Amniotic stem cell (primary cell): Measurements from ENCODE around the gene RGL3.
A peak's percentile ranks its signal among the peaks of the same experiment; 100 is the strongest.
"Not testable (repeated sequence)": the region's sequence is repeated elsewhere in the genome, so short reads cannot be mapped to it uniquely, and the experiment has no call there.

Source experiments
- DNase-seq: peaks from one replicate; lab custom pipeline; 2025; lab: John Stamatoyannopoulos, UW

Gene RGL3

GRCh38 chr19:11450570-11451326 lies 31.6 kb upstream of the RGL3 start:
- no peak for DNase-seq

- no peak for DNase-seq
Measured at GRCh38 chr19:11448923-11449554, 29.9 kb upstream of the RGL3 start.

DNA sequence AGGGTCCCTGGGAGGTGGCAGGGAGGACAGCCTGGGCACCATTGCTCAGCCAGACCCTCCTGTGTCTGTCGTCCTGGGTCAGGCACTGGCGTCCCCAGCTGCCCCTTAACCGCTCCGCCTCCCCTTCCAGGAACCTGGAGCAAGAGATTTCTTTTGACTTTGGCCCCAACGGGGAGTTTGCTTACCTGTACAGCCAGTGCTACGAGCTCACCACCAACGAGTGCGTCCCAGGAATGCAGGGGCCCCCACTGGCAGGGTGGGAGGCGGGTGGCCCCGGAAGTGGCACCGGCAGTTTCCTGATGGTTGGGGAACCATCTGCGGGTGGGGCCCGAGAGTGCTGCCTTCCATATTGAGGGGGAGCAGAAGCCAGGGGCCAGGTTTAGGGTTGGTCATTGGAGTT lies 29.3 kb upstream of the RGL3 start:
- DNase-seq, result no peak

DNA sequence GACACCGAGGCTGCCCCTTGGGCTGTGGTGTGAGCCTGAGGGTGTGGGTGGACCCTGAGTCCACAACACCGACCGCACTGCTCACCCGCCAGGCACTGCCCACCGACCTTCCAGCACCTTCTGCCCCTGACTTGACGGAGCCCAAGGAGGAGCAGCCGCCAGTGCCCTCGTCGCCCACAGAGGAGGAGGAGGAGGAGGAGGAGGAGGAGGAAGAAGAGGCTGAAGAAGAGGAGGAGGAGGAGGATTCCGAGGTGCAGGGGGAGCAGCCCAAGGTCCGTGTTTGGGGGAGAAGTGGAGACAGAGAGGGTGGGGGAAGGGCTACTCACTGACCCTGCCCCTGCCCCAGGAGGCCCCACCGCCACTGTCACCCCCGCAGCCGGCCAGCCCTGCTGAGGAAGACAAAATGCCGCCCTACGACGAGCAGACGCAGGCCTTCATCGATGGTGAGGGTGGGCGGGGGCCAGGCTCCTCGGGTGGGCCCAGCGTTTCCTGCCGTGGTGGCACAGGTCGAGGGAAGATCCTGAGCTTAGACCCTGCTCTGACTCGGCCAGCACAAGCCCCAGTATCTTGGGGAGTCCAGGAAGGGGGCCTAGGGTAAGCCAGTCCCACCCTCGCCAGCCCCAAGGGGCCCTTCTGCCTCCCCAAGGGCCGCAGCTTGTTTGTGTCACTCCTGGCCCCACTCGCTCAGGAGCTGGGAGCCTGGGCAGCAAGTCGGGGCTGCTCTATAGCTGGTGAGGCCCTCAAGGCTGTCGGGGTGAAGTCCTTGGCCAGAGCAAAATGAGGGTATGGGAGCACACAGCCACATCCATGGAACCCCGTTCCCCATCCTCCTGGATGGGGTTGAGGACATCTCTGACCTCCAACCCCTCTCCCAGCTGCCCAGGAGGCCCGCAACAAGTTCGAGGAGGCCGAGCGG lies 28.5 kb upstream of the RGL3 start:
- no peak for DNase-seq

DNA sequence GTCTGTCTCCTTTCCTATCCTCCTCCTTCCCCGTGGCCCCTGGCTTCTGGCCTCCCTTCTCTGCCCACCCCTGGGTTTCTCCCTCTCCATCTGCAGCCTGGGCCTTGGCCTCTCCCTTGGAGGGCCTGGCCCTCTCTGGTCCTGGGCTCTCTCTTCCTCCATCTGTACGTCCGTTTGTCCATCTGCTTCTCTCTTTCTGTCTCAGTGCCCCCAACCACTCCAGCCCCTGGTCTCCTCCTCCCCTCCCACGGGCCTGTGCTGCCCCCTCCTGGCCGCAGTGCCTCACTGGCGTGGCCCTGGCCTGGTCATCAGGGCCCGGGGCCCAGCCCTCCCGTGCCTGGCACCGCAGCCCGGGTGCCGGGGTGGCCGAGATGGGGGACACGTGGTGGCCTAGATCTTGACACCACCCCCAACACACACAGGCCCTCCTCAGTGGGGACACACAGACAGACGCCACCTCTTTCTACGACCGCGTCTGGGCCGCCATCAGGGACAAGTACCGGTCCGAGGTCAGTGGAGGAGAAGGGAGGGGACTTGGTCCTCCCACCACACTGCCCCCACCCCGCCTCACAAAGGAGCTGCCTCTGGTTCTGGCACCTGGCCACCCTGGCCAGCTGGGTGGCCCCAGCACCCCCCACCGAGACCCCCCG lies 27.7 kb upstream of the RGL3 start:
- no peak for DNase-seq

DNA sequence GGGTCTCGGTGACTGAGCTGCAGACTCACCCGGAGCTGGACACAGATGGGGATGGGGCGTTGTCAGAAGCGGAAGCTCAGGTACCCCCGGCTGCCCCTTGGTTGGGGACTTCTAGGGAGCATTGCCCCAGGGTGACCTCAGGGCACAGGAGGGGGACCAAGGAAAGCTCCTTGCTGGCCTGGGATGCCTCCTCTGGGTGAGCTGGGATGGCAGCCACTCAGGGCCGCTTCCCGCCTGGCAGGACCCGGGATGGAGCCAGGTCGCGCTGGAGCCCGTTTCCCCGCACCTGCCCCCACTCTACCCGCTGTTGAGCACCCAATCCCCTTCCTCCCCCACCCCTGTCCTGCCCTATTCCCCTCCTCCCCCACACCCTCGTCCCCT lies 27.1 kb upstream of the RGL3 start:
- no peak for DNase-seq

DNA sequence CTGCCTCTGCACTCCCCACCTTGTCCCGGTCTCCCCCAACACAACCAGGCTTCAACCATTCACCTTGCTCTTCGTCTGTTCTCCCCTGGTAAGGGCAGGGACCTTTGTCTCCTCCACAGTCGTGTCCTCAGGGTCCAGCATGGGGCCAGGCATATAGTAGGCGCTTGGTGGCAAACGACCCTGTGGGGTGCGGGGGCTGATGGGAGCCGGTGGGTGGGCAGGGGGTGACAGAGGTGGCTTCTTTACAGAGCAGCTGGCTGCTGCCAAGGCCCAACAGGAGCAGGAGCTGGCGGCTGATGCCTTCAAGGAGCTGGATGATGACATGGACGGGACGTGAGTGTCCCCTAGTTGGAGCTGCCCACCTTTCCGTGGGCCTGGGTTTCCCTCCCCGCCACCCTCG lies 26.0 kb upstream of the RGL3 start:
- DNase-seq, result no peak

GRCh38 chr19:11444059-11444458 lies 24.9 kb upstream of the RGL3 start:
- DNase-seq, result no peak

DNA sequence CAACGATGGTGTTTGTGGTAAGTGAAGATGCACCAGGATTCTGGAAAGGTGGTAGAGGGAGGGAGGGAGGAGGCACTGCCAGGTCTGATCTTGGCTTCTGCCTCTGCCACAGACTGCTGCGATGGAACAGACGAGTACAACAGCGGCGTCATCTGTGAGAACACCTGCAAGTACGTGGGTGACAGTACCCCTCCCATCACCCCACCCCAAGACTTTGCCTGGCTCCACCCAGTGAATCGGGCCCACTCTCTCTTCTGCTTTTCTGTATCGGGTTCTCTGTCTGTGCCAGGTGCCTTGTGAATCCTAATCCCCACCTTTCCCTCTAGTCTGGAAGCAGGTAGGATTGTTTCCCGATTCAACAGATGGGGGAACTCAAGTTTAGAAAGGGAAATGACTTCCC lies 18.8 kb upstream of the RGL3 start:
- no peak for DNase-seq

DNA sequence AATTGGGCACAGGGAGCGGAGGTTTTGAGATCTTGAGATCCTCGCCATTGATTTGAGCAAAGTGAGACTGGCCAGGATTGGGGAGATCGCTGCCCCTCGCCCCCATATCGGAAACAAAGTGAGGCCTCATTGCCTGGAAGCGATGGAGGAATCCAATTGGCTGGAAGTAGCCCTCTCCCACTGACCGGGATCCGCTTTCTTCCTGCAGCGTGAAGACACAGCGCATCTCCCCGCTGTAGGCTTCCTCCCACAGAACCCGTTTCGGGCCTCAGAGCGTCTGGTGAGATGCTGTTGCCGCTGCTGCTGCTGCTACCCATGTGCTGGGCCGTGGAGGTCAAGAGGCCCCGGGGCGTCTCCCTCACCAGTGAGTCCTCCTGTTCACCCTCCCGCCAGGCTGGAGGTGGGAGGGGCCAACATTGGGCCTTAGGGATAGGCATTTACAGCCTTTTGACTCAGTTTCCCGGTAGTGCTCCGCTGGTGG lies 16.8 kb upstream of the RGL3 start:
- no peak for DNase-seq

DNA sequence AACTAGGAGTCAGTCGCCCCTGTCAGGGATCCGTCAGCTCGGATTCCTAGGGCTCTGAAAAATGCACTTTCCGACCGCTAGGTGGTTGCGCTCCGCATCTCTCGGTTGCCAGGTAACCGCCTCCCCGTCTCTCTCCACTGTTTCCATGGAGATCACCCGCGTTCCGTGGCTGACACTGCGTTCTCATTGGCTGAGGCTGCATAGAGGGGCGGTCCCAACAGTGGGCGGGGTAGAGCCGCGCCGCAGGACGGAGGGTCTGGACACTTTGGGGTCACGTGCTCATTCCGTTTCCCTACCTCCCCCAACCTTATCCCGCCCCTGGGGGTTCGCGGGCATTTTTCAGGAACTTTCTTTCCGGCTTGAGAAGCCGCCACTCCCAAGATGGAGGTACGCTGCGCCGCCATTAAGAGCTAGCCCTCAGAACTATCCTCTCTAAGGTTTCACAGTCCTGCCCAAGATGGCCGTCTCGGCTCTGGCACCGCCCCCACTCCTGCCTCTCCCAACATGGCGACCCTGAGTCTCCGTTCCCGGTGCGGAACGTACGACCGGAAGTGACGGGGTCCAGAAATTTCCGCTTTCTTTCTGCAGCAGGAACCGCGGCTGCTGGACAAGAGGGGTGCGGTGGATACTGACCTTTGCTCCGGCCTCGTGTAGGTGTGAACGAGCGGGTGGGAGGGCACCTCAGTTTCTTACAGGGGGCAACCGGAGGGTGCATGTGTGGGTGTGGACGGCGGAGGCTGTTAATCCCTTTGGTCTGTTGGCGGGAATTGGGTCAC lies 16.1 kb upstream of the RGL3 start, which contains the start of the genes ODAD3 and PRKCSH:
Gene ODAD3, minus strand, starts transcription at position 65 of the 776 bp plus-strand sequence. CDS start 105 bp downstream, outside the sequence.
Gene PRKCSH, plus strand, starts transcription at position 579 of the 776 bp plus-strand sequence. CDS start 483 bp downstream, outside the sequence.
- peak; percentile 99 for DNase-seq

DNA sequence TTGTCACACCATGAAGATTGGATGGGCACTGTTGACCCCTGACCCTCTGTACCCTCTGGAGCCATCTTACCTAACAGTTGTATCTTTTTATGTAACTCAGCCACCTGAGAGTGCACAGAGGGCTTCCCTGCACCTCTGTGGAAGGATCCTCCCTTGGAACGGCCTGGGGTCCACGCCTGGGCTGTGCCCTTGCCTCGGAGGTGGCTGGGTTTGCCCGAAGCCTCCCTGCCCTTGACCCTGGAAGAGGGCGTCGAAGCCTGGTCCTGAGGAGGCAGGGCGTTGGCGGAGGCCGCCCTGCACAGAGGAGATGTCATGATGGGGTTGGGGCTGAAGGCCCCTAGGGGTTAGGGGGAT lies 15.6 kb upstream of the RGL3 start:
- no peak for DNase-seq

DNA sequence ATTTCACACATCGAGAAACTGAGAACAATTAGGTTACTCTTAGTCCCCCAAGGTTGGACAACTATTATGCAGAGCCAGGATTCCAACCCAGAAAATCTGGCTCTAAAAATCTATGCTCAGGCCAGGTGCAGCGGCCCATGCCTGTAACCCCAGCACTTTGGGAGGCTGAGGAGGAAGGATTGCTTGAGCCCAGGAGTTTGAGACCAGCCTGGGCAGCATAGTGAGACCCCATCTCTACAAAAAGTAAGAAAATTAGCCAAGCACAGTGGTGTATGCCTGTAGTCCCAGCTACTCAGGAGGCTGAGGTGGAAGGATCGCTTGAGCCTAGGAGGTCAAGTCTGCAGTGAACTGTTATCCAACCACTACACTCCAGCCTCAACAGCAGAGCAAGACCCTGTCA lies 14.4 kb upstream of the RGL3 start:
- DNase-seq, result not testable (repeated sequence)

DNA sequence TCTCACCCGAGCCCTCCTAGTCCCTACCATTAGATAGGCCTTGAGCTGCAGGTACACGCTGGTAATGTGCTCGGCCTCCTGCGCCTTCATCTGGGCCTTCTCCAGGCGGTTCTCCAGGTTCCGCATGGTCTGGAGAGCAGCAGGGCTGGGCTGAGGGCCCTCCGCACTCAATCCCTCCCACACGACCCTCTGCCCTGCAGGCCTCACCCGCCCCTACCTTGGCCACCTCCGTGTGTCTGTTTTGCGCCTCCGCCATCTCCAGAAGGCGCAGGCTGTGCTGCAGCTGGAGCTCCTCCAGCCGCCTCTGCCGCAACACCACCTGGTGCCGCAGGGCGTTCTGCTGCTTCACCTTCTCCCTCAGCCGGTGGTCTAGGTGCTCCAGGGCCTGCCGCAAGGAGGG lies 7.5 kb upstream of the RGL3 start:
- DNase-seq, result no peak

- DNase-seq, result no peak
Measured at GRCh38 chr19:11425719-11426457, 6.8 kb upstream of the RGL3 start.

DNA sequence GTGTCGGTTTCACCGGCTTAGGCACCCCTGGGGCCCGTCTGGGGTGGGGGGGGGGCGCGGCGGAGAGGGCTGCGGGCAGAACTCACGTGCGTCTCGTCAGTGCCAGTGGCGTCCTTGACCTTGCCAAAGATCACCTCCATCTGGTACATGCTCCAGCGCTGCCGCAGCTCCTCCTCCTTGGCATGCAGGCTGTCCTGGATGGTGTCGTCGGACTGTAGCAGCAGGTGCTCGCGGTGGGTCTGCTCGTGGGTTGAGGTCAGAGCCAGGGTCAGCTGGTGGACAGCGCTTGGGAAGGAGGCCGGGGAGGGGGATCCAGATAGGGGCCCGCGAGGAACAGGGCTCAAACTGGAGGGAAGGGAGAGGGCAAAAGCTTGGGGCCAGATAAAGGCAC lies 4.7 kb upstream of the RGL3 start:
- no peak for DNase-seq

DNA sequence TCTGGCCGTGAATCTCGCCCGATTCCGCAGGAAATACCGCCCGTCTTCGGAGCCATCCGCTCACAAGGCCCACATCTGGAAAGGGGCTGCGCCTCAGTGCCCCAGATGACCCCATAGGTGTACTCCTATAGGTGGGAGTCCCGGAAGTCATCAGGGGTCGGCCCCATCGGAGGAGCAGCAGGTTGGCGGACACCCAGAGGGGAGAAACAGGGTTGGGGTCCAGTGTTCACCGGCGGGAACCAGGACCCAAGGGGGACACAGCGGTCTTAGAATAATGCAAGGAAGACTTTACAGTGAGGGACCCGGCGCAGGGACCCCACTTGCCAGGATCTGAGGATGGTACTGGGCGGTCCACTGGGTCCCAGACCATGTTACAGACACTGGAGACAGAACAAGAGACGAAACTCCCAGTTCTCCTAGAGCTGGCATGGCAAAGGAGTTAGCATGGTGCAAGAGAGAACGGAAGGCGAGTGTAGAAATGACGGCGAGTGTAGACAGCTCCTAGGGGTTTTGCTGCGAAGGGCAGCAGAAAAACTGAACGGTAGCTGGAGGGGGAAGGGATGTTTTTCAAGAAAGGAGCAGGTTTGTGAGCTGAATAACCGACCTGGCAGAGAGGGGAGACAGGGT lies 4.2 kb upstream of the RGL3 start:
- no peak for DNase-seq

DNA sequence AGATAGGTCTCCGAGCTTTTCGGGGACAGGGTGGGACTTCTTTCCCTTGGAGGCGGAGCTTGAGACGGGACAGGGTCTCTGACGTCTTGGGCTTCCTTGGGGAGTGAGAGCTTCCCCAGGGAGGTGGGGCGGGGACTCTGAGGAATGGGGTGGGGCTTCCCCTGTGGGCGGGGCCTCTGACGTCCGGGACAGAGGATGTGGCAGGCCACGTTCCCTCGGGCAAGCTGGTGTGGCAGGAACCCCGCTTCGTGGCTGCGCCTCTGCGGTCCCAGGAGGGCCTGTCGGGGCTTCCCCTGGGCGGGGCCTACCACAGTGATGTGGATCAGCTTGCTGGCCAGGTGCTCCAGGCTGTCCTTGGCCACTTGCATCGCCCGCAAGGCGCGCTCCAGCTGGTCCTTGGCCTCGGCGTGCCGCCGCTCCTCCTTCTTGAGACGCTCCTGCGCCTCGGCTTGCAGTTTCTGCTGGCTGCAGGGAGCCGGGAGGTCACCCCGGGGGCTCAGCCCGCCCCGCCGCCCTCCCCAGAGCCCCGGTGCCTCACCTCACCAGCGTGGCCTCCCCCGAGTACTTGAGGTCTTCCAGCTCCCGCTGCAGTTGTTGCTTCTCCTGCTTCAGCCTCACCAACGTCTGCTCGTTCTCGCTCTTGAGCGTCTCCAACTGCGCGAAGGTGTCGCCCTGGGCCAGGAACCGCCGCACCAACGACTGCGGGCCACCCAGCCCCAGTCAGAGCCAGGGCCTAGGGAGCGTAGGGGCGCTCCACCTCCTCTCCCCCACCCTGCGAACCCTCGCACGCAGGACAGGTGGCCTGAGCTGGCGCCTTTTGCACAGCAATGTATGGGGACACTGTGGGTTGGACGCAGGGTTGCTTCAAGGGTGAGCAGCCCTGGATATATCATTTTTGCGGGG lies 3.3 kb upstream of the RGL3 start:
- DNase-seq, result no peak
